KOPT-K1 (cell line): ENCODE measurements around the gene CTNNAL1.
"Not testable (repeated sequence)": the region's sequence is repeated elsewhere in the genome, so short reads cannot be mapped to it uniquely, and the experiment has no call there.

Experiments used
- H3K27ac ChIP-seq: fragments of 200-600 bp; sonication (generic); 2 replicates; pipeline ENCODE4 v1.5.1; 2016; ENCODE audit warnings: antibody characterized with exemption, mild to moderate bottlenecking, low read depth, low read length; ENCODE audit not compliant: poor library complexity, severe bottlenecking
- H3K36me3 ChIP-seq: fragments of 200-600 bp; sonication (generic); 2 replicates; pipeline ENCODE4 v1.5.1; 2017; ENCODE audit warnings: antibody characterized with exemption, mild to moderate bottlenecking, low read length, moderate library complexity; ENCODE audit not compliant: insufficient read depth
- H3K9me3 ChIP-seq: fragments of 200-600 bp; sonication (generic); 2 replicates; pipeline ENCODE4 v1.5.1; 2017; ENCODE audit warnings: antibody characterized with exemption, low read length, mild to moderate bottlenecking; ENCODE audit not compliant: insufficient read depth, poor library complexity, severe bottlenecking

Gene CTNNAL1

GRCh38 chr9:108980893-108981292 lies 32.4 kb downstream of the CTNNAL1 start:
- H3K27ac ChIP-seq = no peak overlapping the region
- peaks cover 38% of the 10 kb centered on the region for H3K36me3 ChIP-seq

GRCh38 chr9:108978205-108978604 lies 35.1 kb downstream of the CTNNAL1 start:
- no peak overlapping the region for H3K27ac ChIP-seq
- peaks cover 44% of the 10 kb centered on the region for H3K36me3 ChIP-seq

More at GRCh38 chr9:108980893-108981292, 32.4 kb downstream of the CTNNAL1 start:
- H3K9me3 ChIP-seq = no peaks in the 10 kb centered on the region

GRCh38 chr9:108973895-108974294 lies 39.4 kb downstream of the CTNNAL1 start:
- peaks cover 16% of the 10 kb centered on the region for H3K9me3 ChIP-seq
- peaks cover 45% of the 10 kb centered on the region for H3K36me3 ChIP-seq
- H3K27ac ChIP-seq = no peak overlapping the region

More at GRCh38 chr9:108978205-108978604, 35.1 kb downstream of the CTNNAL1 start:
- no peaks in the 10 kb centered on the region for H3K9me3 ChIP-seq

GRCh38 chr9:108972626-108973209 lies 40.6 kb downstream of the CTNNAL1 start:
- no peak overlapping the region for H3K27ac ChIP-seq
- H3K36me3 ChIP-seq = peaks cover 33% of the 10 kb centered on the region
- H3K9me3 ChIP-seq = peaks cover 16% of the 10 kb centered on the region

GRCh38 chr9:108972186-108972585 lies 41.1 kb downstream of the CTNNAL1 start:
- peaks cover 16% of the 10 kb centered on the region for H3K9me3 ChIP-seq
- peaks cover 28% of the 10 kb centered on the region for H3K36me3 ChIP-seq
- no peak overlapping the region for H3K27ac ChIP-seq

- H3K27ac ChIP-seq = not testable (repeated sequence)
- Histone ChIP-seq H3K36me3 (peaks cover 33% of the 10 kb centered on the region), H3K9me3 (peaks cover 16% of the 10 kb centered on the region)
Observed at GRCh38 chr9:108971392-108971791, 41.9 kb downstream of the CTNNAL1 start.

GRCh38 chr9:108967916-108968315 lies 45.4 kb downstream of the CTNNAL1 start:
- Histone ChIP-seq H3K36me3 (peaks cover 38% of the 10 kb centered on the region), H3K27ac (no peak overlapping the region), H3K9me3 (peaks cover 16% of the 10 kb centered on the region)

GRCh38 chr9:108963459-108964143 lies 49.7 kb downstream of the CTNNAL1 start:
- Histone ChIP-seq H3K9me3 (no peaks in the 10 kb centered on the region), H3K36me3 (peaks cover 27% of the 10 kb centered on the region), H3K27ac (no peak overlapping the region)

- H3K9me3 ChIP-seq = no peaks in the 10 kb centered on the region
- H3K36me3 ChIP-seq = peaks cover 20% of the 10 kb centered on the region
- no peak overlapping the region for H3K27ac ChIP-seq
Observed at GRCh38 chr9:108961151-108961550, 52.1 kb downstream of the CTNNAL1 start.

- Histone ChIP-seq H3K9me3 (no peaks in the 10 kb centered on the region), H3K27ac (no peak overlapping the region), H3K36me3 (peaks cover 15% of the 10 kb centered on the region; the same call in 1 of the 2 replicates)
Observed at GRCh38 chr9:108960331-108960730, 53.0 kb downstream of the CTNNAL1 start.

- H3K27ac ChIP-seq = no peak overlapping the region
- H3K36me3 ChIP-seq = peaks cover 8% of the 10 kb centered on the region; the same call in 1 of the 2 replicates
- no peaks in the 10 kb centered on the region for H3K9me3 ChIP-seq
Observed at GRCh38 chr9:108956631-108957026, 56.7 kb downstream of the CTNNAL1 start.

GRCh38 chr9:108956022-108956630 lies 57.2 kb downstream of the CTNNAL1 start:
- Histone ChIP-seq H3K27ac (no peak overlapping the region), H3K36me3 (peaks cover 7% of the 10 kb centered on the region; the same call in 1 of the 2 replicates), H3K9me3 (no peaks in the 10 kb centered on the region)

GRCh38 chr9:108953983-108954574 lies 59.2 kb downstream of the CTNNAL1 start:
- no peaks in the 10 kb centered on the region for H3K36me3 ChIP-seq
- no peaks in the 10 kb centered on the region for H3K9me3 ChIP-seq
- no peak overlapping the region for H3K27ac ChIP-seq

- Histone ChIP-seq H3K36me3 (0 out of 2 replicates have a peak, but pooled peaks cover 6% of the 10 kb centered on the region), H3K27ac (no peak overlapping the region), H3K9me3 (no peaks in the 10 kb centered on the region)
Observed at GRCh38 chr9:108951578-108951977, 61.7 kb downstream of the CTNNAL1 start.

- H3K27ac ChIP-seq = no peak overlapping the region
- H3K36me3 ChIP-seq = 0 out of 2 replicates have a peak, but pooled peaks cover 6% of the 10 kb centered on the region
- H3K9me3 ChIP-seq = no peaks in the 10 kb centered on the region
Observed at GRCh38 chr9:108950168-108950567, 63.1 kb downstream of the CTNNAL1 start.
